Mucosa of descending colon (tissue), 3 donors: Measurements from ENCODE around the gene ITPKB. TPM values are rescaled to one million over a fixed set of nuclear protein-coding genes. Genes with fewer than 3 reads are reported as not detected.
A peak's percentile ranks its signal among the peaks of the same experiment; 100 is the strongest.

Experiments used
- ATAC-seq: fragments of 200-7000 bp; cut with Tn5 transposase; one replicate; pipeline ENCODE4 v1.9.1; 2020; ENCODE audit warnings: mild to moderate bottlenecking, moderate library complexity
- DNase-seq, 3 donors: peaks; one replicate each; pipeline ENCODE4 v3.0.0-alpha.2; 2020
- H3K36me3 ChIP-seq: fragments of 200-600 bp; one replicate; pipeline ENCODE4 v1.8.0; 2021; ENCODE audit warnings: low read depth, mild to moderate bottlenecking
- H3K4me1 ChIP-seq: fragments of 200-600 bp; one replicate; pipeline ENCODE4 v1.8.0; 2021; ENCODE audit warnings: low read depth, mild to moderate bottlenecking
- H3K4me3 ChIP-seq: fragments of 200-600 bp; one replicate; pipeline ENCODE4 v1.8.0; 2021; ENCODE audit warnings: mild to moderate bottlenecking
- H3K9me3 ChIP-seq: fragments of 200-600 bp; one replicate; pipeline ENCODE4 v1.8.0; 2021; ENCODE audit warnings: mild to moderate bottlenecking
- intact Hi-C, 2 donors: fragments of 100-400 bp; cut with DNase I in 1 of 2; cut with micrococcal nuclease in 1 of 2; formaldehyde crosslinking; loops; one replicate each; pipeline versions ENCODE4 v1.11.0 to v1.11.1; 2022; cut with DNase I, micrococcal nuclease
- total RNA-seq, 3 donors: library from RNA; stranded (reverse); fragmentation: NEBNext Ultra II Directional in 2 of 3; extraction: Animal tissue kit (Norgen Biotek cat#: 25700) in 2 of 3; gene quantifications; one replicate each; pipeline versions ENCODE4 v1.2.1 to v1.2.4, GENCODE V29; 2021 to 2023
- TF ChIP-seq, protein P1 (sequence below): fragments of 200-600 bp; IDR thresholded peaks from one replicate; pipeline ENCODE4 v1.8.0; 2022; ENCODE audit warnings: antibody characterized with exemption, mild to moderate bottlenecking
- donor health status: DM: no; HTN: no; CAD: no; lungs with moderate emphysema.
- donor health status: DM: no; HTN: no; CAD: no.
- donor health status: DM: no; HTN: yes; CAD: no.

The ITPKB gene
- total RNA-seq, 3 donors from 2014 or later = 9.5 to 90.3 (median 11.7) TPM

DNA sequence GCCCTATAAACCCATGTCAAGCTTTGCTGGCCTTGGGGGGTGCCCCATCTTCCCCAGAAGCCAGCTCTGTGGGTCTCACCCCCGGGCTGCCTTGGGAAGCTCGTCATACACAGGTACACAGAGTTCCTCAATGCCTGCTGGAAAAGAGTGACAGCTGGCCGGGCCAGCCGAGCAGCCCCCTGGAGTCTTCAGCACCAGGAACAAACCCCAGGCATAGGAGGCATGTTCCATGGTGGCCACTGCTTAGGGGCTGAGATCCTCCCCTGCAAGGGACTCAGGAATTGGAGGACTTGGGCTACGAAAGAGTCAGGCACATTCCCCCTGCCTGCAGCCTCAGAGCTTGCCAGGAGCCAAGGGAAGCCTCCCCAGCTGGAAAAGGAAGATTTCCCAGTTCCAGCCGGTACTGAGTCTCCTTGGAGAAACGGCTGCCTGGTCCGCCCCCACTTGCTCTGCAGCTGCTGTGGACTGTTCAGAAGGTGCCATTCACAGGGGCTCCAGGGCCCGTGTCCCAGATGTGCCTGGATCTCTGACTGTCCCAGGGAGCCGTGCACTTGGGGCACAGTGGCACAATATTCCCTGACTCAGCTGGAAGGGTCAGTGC, 101.0 kb downstream of the ITPKB start:
- TF ChIP-seq, protein P1, sequence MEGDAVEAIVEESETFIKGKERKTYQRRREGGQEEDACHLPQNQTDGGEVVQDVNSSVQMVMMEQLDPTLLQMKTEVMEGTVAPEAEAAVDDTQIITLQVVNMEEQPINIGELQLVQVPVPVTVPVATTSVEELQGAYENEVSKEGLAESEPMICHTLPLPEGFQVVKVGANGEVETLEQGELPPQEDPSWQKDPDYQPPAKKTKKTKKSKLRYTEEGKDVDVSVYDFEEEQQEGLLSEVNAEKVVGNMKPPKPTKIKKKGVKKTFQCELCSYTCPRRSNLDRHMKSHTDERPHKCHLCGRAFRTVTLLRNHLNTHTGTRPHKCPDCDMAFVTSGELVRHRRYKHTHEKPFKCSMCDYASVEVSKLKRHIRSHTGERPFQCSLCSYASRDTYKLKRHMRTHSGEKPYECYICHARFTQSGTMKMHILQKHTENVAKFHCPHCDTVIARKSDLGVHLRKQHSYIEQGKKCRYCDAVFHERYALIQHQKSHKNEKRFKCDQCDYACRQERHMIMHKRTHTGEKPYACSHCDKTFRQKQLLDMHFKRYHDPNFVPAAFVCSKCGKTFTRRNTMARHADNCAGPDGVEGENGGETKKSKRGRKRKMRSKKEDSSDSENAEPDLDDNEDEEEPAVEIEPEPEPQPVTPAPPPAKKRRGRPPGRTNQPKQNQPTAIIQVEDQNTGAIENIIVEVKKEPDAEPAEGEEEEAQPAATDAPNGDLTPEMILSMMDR = no peak
- intact Hi-C loops = no loop called here
- Histone ChIP-seq H3K36me3 (no peaks in the 10 kb centered on the region), H3K9me3 (no peaks in the 10 kb centered on the region), H3K4me3 (no peak overlapping the region), H3K4me1 (peaks cover 3% of the 10 kb centered on the region)
- DNase-seq = peak in 2 of 3 donors; percentile 23 to 36
- no peak for ATAC-seq

DNA sequence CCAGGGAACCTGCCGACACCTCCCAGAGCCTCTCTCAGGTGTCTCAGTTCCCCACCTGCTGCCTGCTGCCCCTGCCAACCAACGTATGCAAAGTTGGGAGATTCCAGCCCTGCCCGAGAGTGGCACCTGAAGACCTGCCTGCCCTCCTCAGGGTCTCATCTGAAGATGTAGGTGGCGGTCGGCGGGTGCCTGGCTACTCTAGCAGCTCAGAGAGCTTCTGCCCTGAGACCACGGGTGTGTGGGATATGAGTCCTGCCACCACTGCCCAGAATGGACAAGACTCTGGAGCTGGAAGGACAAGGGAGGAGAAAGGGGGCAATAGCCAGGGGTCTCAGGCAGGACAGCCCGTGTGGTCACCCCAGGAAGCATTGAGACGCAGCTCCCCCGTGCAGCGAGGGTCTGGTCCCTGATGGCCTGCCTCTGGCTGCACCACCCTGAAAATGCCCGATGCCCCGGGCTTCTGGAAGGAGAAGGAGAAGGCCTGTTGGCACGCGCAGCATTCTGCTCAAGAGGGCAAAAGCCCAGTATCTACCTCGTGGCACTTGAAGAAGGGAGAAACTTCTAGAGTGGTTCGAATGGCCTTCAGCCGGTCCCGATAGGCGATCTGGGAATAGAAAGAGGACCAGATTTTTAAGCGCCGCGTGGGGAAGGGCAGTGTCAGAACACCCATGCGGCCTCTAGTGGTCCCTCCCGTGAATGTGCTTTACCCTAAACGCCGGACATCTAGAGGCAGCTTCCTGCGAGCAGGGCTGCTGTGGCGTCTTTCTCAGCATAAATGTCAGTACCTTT, 101.7 kb downstream of the ITPKB start:
- intact Hi-C loops = no loop called here
- H3K36me3 ChIP-seq = no peaks in the 10 kb centered on the region
- H3K4me1 ChIP-seq = no peaks in the 10 kb centered on the region
- DNase-seq (peak in 2 of 3 donors; percentile 26 to 41), ATAC-seq (no peak)
- no peaks in the 10 kb centered on the region for H3K9me3 ChIP-seq
- no peak overlapping the region for H3K4me3 ChIP-seq
- TF ChIP-seq, protein P1 = no peak

DNA sequence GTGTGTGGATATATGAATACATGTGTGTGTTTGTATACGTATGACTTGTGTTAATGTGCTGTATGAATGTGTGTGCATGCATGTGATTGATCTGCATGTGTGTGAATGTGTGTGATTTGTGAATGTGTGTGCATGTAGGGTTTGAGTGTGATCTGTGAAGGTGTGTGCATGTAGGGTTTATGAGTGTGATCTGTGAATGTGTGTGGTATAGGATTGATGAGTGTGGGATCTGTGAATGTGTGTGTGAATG, 102.3 kb downstream of the ITPKB start:
- intact Hi-C loops = no loop called here
- Histone ChIP-seq H3K4me1 (no peaks in the 10 kb centered on the region), H3K4me3 (no peak overlapping the region), H3K36me3 (no peaks in the 10 kb centered on the region), H3K9me3 (no peaks in the 10 kb centered on the region)
- DNase-seq (no peak), ATAC-seq (no peak)
- TF ChIP-seq, protein P1 = no peak

DNA sequence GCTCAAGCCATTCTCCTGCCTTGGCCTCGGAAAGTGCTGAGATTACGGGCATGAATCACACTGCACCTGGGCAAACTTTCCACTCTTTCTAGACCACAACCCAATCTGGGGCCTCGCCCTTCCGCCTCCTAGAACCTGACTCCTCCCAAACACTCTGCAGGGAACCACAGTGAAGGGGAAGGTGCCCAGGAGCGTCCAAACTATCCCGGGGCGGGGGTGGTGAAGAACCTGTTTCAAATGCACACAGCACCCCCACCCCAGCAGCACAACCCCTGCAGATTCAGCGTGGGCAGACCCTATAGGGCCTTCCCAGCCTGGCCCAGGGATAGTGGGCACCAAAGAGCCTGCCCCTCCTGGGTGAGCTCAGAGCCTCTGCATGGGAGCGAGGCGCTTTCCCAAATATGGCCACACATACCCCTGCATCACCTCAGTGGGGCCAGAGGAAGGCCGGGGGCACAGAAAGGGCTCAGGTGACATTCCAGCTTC, 103.6 kb downstream of the ITPKB start:
- Histone ChIP-seq H3K9me3 (no peaks in the 10 kb centered on the region), H3K36me3 (no peaks in the 10 kb centered on the region), H3K4me3 (no peak overlapping the region), H3K4me1 (no peaks in the 10 kb centered on the region)
- intact Hi-C loops = no loop called here
- no peak for ATAC-seq
- TF ChIP-seq, protein P1 = no peak
- peak in 2 of 3 donors; percentile 27 to 47 for DNase-seq

DNA sequence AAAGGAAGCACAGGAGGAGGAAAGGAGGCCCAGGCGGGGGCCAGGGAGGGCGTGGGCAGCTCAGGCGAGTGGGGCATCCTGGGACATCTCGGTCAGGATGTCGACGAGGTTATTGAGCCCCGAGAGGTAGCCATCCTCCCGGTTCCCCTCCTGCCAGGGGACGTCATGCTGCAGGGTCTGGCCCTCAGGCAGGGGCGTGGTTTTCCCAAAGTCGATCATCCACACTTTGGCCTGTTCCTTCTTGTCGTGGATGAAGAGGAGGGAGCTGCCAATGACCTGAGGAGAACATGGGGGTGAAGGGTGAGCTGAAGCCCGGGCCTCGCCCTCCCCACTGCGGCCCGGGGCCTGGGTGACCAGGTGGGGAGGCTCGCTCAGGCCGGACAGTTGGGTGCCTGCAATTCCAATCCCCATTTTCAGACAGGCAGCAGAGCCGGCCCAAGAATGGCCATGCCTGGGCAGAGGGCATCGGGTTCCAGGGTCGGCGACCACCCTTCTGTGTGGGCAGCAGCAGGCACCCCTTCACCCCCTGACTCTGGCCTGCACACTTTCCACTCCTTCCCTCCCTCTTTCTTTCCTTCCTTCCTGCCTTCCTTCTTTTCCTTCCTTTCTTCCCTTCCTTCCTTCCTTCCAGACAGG, 104.4 kb downstream of the ITPKB start:
- DNase-seq (peak in 1 of 3 donors; percentile 21), ATAC-seq (no peak)
- Histone ChIP-seq H3K9me3 (no peaks in the 10 kb centered on the region), H3K4me3 (no peak overlapping the region), H3K36me3 (no peaks in the 10 kb centered on the region), H3K4me1 (no peaks in the 10 kb centered on the region)
- intact Hi-C loops = loop anchor here (5.0 kb wide), 1 partner anchor 193 kb away; no protein-coding TSS in a partner anchor
- TF ChIP-seq, protein P1 = no peak
